Measurements from ENCODE around the gene GHR.

DNA sequence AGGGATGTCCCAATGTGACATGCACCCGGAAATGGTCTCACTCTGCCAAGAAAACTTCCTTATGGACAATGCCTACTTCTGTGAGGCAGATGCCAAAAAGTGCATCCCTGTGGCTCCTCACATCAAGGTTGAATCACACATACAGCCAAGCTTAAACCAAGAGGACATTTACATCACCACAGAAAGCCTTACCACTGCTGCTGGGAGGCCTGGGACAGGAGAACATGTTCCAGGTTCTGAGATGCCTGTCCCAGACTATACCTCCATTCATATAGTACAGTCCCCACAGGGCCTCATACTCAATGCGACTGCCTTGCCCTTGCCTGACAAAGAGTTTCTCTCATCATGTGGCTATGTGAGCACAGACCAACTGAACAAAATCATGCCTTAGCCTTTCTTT is 295.8 kb downstream of the GHR start:
- TF ChIP-seq, protein P1, sequence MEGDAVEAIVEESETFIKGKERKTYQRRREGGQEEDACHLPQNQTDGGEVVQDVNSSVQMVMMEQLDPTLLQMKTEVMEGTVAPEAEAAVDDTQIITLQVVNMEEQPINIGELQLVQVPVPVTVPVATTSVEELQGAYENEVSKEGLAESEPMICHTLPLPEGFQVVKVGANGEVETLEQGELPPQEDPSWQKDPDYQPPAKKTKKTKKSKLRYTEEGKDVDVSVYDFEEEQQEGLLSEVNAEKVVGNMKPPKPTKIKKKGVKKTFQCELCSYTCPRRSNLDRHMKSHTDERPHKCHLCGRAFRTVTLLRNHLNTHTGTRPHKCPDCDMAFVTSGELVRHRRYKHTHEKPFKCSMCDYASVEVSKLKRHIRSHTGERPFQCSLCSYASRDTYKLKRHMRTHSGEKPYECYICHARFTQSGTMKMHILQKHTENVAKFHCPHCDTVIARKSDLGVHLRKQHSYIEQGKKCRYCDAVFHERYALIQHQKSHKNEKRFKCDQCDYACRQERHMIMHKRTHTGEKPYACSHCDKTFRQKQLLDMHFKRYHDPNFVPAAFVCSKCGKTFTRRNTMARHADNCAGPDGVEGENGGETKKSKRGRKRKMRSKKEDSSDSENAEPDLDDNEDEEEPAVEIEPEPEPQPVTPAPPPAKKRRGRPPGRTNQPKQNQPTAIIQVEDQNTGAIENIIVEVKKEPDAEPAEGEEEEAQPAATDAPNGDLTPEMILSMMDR (conservative IDR thresholded peaks at IDR 0.05; ENCODE audit: low read length): no peak
- TF ChIP-seq EZH2phosphoT487 (IDR thresholded peaks at IDR 0.05; ENCODE audit: borderline replicate concordance): no peak

Measured in Loucy (cell line).